ENCODE results near the gene CNNM4. TPM values are rescaled to one million over a fixed set of nuclear protein-coding genes. Genes with fewer than 3 reads are reported as not detected.

The CNNM4 gene
- total and polyA plus RNA-seq, 2 of the 4 experiments (the other 2 are of a cell fraction), result 2.0 to 4.1 TPM

- H2BK5ac ChIP-seq (ENCODE audit: low read depth, low read length, poor library complexity, severe bottlenecking), result no peak overlapping the region
- 75% methylated on average over 5 of the region's 7 CpGs; no CpG with 5 or more reads in 1 of the 2 experiments for WGBS, 2 experiments (ENCODE audit: extremely low coverage in 2 of 2, insufficient read length in 1 of 2)
- ATAC-seq (ENCODE audit: low read depth), result no peak
- no peaks in the 10 kb centered on the region for H3K9me3 ChIP-seq (ENCODE audit: control insufficient read depth, insufficient read depth, low read length)
- H3K27ac ChIP-seq (ENCODE audit: insufficient read depth, low read length), result no peak overlapping the region
- peaks cover 7% of the 10 kb centered on the region for H3K36me3 ChIP-seq (ENCODE audit: control insufficient read depth, insufficient read depth, low read length)
- ChIA-PET CTCF (no interaction called here), POLR2A (ENCODE audit: unreplicated experiment) (no interaction called here)
- H2BK120ac ChIP-seq (ENCODE audit: low read depth, low read length), result no peak overlapping the region
- no peaks in the 10 kb centered on the region for H3K27me3 ChIP-seq (ENCODE audit: control insufficient read depth, insufficient read depth, low read length)
- no peak overlapping the region for H2BK20ac ChIP-seq (ENCODE audit: low read depth, low read length)
- no peak overlapping the region for H2BK15ac ChIP-seq (ENCODE audit: low read depth, low read length)
- H3K18ac ChIP-seq (ENCODE audit: low read depth, low read length), result no peak overlapping the region
- no peaks in the 10 kb centered on the region for H3K79me1 ChIP-seq (ENCODE audit: low read depth in 1 of 2, low read length in 2 of 2)
- no peak overlapping the region for H3K4me3 ChIP-seq (ENCODE audit: insufficient read depth, low read depth, low read length)
- in situ Hi-C loops (cut with MboI; ENCODE audit: low sequenced_read_pairs) (no loop called here), dilution Hi-C loops (cut with HindIII; ENCODE audit: low sequenced_read_pairs, unreplicated experiment) (no loop called here), intact Hi-C loops (cut with micrococcal nuclease) (no loop called here)
- H4K91ac ChIP-seq (ENCODE audit: insufficient read depth, low read depth, low read length), result no peak overlapping the region
- no TSS peak for BruUV-seq (replicated peaks)
- DNase-seq, result no peak
- no peak overlapping the region for H2AFZ ChIP-seq (replicated peaks; ENCODE audit: low read length, poor library complexity)
- H3K4ac ChIP-seq (ENCODE audit: low read depth, low read length), result no peak overlapping the region
- H3K14ac ChIP-seq (replicated peaks; ENCODE audit: low read depth, low read length), result no peak overlapping the region
- no peaks in the 10 kb centered on the region; the same call in 1 of the 2 replicates for H4K20me1 ChIP-seq (ENCODE audit: insufficient read depth, low read length)
- H2AK9ac ChIP-seq (replicated peaks; ENCODE audit: low read depth, low read length, poor library complexity), result no peak overlapping the region
- no peak overlapping the region for H3K9ac ChIP-seq (ENCODE audit: low read depth, low read length)
- TF ChIP-seq RAD21 (IDR thresholded peaks at IDR 0.05; ENCODE audit: low read length) (no peak), CTCF (conservative IDR thresholded peaks at IDR 0.05; ENCODE audit: low read depth, low read length) (no peak), FOS (IDR thresholded peaks at IDR 0.05; ENCODE audit: low read depth, low read length) (no peak), CEBPB (IDR thresholded peaks at IDR 0.05; ENCODE audit: low read depth, low read length) (no peak), NFE2L2 (IDR thresholded peaks at IDR 0.05; ENCODE audit: low read depth, low read length) (no peak), BHLHE40 (IDR thresholded peaks at IDR 0.05; ENCODE audit: low read depth, low read length) (no peak), POLR2A (IDR thresholded peaks at IDR 0.05; ENCODE audit: low read depth, low read length) (no peak), RCOR1 (IDR thresholded peaks at IDR 0.05; ENCODE audit: insufficient replicate concordance, low read length) (no peak), USF2 (IDR thresholded peaks at IDR 0.05; ENCODE audit: low read depth, low read length) (no peak), MAFK (IDR thresholded peaks at IDR 0.05; ENCODE audit: low read depth, low read length) (no peak), MAZ (IDR thresholded peaks at IDR 0.05; ENCODE audit: borderline replicate concordance, low read depth, low read length) (no peak), SMC3 (IDR thresholded peaks at IDR 0.05; ENCODE audit: low read depth, low read length) (no peak), MXI1 (IDR thresholded peaks at IDR 0.05; ENCODE audit: borderline replicate concordance, low read depth, low read length) (no peak), RFX5 (IDR thresholded peaks at IDR 0.05; ENCODE audit: low read depth, low read length) (no peak), ELK1 (IDR thresholded peaks at IDR 0.05; ENCODE audit: borderline replicate concordance, low read depth, low read length) (no peak), CHD1 (IDR thresholded peaks at IDR 0.05; ENCODE audit: low read depth, low read length) (no peak)
- H3K4me2 ChIP-seq (ENCODE audit: low read depth, low read length), result no peak overlapping the region
- no peaks in the 10 kb centered on the region for H3K4me1 ChIP-seq (ENCODE audit: control insufficient read depth, insufficient read depth, low read length)
- no peak overlapping the region for H2AK5ac ChIP-seq (ENCODE audit: low read depth, low read length)
- H4K5ac ChIP-seq (ENCODE audit: low read depth, low read length), result no peak overlapping the region
- H3K23ac ChIP-seq (ENCODE audit: low read depth, low read length), result no peak overlapping the region
- H3K9me1 ChIP-seq (ENCODE audit: insufficient read depth, low read length), result no peaks in the 10 kb centered on the region
- H4K8ac ChIP-seq (ENCODE audit: low read depth in 2 of 2, low read length in 2 of 2), result no peak overlapping the region
- no peak overlapping the region for H3K56ac ChIP-seq (ENCODE audit: extremely low read depth, insufficient read depth, low read length)
Observed at GRCh38 chr2:96842600-96842999, 81.9 kb downstream of the CNNM4 start.
